Measurements from ENCODE around the gene BDNF. TPM values are rescaled to one million over a fixed set of nuclear protein-coding genes. Genes with fewer than 3 reads are reported as not detected.

BDNF gene
- total RNA-seq, 1 donor from 2014 or later, result 3.1 TPM

GRCh38 chr11:27605422-27605821 lies 94.8 kb downstream of the BDNF start:
- TF ChIP-seq CTCF (IDR thresholded peaks at IDR 0.05; ENCODE audit: borderline replicate concordance), result no peak
- Histone ChIP-seq H3K36me3 (no peaks in the 10 kb centered on the region), H3K4me3 (no peak overlapping the region), H3K9me3 (replicated peaks) (no peaks in the 10 kb centered on the region), H3K27me3 (ENCODE audit: low read depth) (no peaks in the 10 kb centered on the region), H3K27ac (replicated peaks) (no peak overlapping the region), H3K4me1 (no peaks in the 10 kb centered on the region)
- intact Hi-C loops (cut with micrococcal nuclease), result no loop called here
- no peak for DNase-seq

Other genes with a start within 250 kb of the BDNF start
- 13.0 TPM for gene LGR4, start 227.7 kb downstream of the BDNF start, total RNA-seq
- 15.5 TPM for gene LIN7C, start 193.7 kb downstream of the BDNF start, total RNA-seq